ES-I3 (cell line): ENCODE results near the gene IQGAP2.

Experiments used
- H3K36me3 ChIP-seq: 2 replicates; pipeline ENCODE4 v1.6.1; 2013; ENCODE audit warnings: mild to moderate bottlenecking, low read length, control low read depth, moderate library complexity; ENCODE audit not compliant: insufficient read depth
- H3K4me1 ChIP-seq: 2 replicates; pipeline ENCODE4 v1.6.1; 2013; ENCODE audit warnings: mild to moderate bottlenecking, control low read depth, low read length; ENCODE audit not compliant: insufficient read depth
- H3K9ac ChIP-seq: 2 replicates; pipeline ENCODE4 v1.6.1; 2013; ENCODE audit warnings: low read depth, mild to moderate bottlenecking, low read length, moderate library complexity
- H3K9me3 ChIP-seq: 2 replicates; pipeline ENCODE4 v1.6.1; 2013; ENCODE audit warnings: mild to moderate bottlenecking, low read length, moderate library complexity; ENCODE audit not compliant: control insufficient read depth, insufficient read depth

The IQGAP2 gene

GRCh38 chr5:76641514-76642120 is 238.5 kb downstream of the IQGAP2 start:
- Histone ChIP-seq H3K9me3 (no peaks in the 10 kb centered on the region), H3K36me3 (no peaks in the 10 kb centered on the region), H3K9ac (no peak overlapping the region), H3K4me1 (no peaks in the 10 kb centered on the region)

DNA sequence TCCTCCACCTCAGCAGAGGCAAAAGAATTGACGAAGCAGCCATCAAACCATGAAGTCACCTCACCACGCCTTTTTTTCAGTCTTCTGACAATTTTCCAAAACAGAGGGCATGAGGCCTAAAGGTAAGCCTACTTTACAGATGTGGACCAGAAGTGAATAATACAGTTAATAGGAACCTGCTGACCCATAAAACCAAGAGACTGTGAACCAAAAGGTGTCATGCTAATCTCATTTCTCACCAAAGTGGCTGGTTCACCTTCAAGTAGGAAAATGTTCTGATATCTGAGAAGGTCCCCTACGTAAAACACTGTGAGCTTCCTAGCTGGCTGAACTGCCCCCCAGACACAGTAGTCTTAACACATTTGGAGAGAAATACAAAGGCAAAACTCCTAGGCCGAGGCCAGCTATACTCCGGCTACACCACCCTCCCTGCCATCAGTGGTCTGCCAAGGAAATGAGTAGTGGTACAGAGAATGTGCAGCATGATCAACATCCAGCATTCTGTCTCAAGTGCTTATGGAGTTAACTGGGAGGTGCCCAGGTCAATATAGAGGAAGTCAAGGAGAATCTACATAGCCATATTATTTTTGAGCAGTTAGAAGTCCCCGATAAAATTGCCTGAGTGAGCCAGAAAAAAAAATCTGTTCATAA is 239.4 kb downstream of the IQGAP2 start:
- H3K9me3 ChIP-seq: no peaks in the 10 kb centered on the region
- H3K36me3 ChIP-seq: no peaks in the 10 kb centered on the region
- no peaks in the 10 kb centered on the region for H3K4me1 ChIP-seq
- H3K9ac ChIP-seq: no peak overlapping the region

GRCh38 chr5:76643371-76643770 is 240.3 kb downstream of the IQGAP2 start:
- Histone ChIP-seq H3K4me1 (no peaks in the 10 kb centered on the region), H3K9me3 (no peaks in the 10 kb centered on the region), H3K36me3 (no peaks in the 10 kb centered on the region), H3K9ac (no peak overlapping the region)

GRCh38 chr5:76649140-76649539 is 246.1 kb downstream of the IQGAP2 start:
- Histone ChIP-seq H3K4me1 (no peaks in the 10 kb centered on the region), H3K9ac (no peak overlapping the region), H3K36me3 (no peaks in the 10 kb centered on the region), H3K9me3 (peaks cover 9% of the 10 kb centered on the region)

- Histone ChIP-seq H3K9ac (no peak overlapping the region), H3K4me1 (no peaks in the 10 kb centered on the region), H3K36me3 (no peaks in the 10 kb centered on the region), H3K9me3 (peaks cover 9% of the 10 kb centered on the region)
These were observed 249.8 kb downstream of the IQGAP2 start for GRCh38 chr5:76652809-76653414.

DNA sequence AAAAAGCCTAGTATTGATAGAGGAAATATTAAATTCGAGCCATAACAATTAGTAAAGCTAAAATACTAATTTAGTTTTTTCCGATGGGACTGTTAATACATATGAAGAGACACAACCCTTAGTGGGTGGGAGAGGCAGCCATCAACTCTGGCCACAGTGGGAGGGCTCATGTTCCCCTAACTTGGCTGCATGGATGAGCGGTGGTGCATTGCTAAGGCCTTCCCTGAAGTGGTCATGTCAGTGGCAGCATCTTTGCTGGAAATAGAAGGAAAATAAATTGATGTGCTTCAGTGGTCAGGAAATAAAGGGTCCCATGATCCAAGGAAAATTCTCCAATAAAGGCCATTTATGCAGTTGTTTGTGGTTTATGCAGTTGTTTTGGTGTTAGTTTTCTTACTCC is 254.0 kb downstream of the IQGAP2 start:
- Histone ChIP-seq H3K4me1 (no peaks in the 10 kb centered on the region), H3K9ac (no peak overlapping the region), H3K36me3 (no peaks in the 10 kb centered on the region), H3K9me3 (no peaks in the 10 kb centered on the region)

DNA sequence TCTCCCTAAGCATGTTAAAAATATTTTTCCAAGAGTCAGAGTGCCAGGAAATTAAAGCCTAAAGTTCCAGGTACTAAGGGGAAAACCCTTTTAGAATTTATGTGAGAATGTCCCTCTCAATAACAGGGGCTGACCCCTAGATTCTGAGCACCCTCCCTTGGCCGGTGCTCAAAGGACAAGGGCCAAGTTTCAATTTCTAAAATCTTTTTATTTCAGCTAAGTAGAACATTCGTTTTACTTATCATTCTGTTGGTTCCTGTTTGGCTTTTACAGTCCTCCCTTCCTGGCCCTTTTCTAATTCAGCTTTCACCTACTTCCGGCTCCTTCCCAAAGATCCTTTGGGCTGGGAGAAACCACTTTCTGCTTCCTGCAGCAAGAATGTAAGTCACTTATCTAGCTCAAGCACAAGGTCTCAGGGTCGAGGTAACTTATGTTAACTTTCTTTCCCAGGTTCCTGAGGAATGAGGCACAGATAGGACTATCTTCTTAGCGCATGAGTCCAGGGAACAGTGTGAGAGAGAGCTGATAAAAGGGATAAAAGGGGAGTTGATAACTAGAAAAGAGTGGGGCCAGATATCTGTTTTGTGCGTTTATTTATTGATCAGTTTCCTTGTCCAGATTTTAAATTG is 254.7 kb downstream of the IQGAP2 start:
- no peak overlapping the region for H3K9ac ChIP-seq
- H3K36me3 ChIP-seq: no peaks in the 10 kb centered on the region
- no peaks in the 10 kb centered on the region for H3K9me3 ChIP-seq
- H3K4me1 ChIP-seq: no peaks in the 10 kb centered on the region

DNA sequence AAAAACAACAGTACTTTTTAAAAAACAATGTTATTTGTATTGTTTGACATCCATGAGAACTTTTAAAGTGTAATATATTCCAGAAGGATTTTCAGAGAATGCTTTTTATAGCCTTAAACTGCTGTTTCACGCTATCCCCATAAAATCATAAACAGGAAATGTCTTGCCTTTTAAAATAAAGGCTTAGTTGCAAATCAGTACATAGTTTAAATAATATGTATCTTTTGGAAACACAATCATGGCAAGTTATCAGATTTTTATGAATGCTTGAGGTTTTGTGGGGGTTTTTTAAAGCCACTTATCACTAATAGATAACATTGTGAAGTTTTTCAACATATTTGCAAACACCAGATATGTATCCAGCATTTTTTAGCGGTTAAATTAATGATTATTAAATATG is 257.3 kb downstream of the IQGAP2 start:
- no peaks in the 10 kb centered on the region for H3K4me1 ChIP-seq
- no peaks in the 10 kb centered on the region for H3K9me3 ChIP-seq
- H3K9ac ChIP-seq: no peak overlapping the region
- no peaks in the 10 kb centered on the region for H3K36me3 ChIP-seq

GRCh38 chr5:76662521-76662920 is 259.4 kb downstream of the IQGAP2 start:
- Histone ChIP-seq H3K4me1 (no peaks in the 10 kb centered on the region), H3K9me3 (no peaks in the 10 kb centered on the region), H3K36me3 (no peaks in the 10 kb centered on the region), H3K9ac (no peak overlapping the region)

DNA sequence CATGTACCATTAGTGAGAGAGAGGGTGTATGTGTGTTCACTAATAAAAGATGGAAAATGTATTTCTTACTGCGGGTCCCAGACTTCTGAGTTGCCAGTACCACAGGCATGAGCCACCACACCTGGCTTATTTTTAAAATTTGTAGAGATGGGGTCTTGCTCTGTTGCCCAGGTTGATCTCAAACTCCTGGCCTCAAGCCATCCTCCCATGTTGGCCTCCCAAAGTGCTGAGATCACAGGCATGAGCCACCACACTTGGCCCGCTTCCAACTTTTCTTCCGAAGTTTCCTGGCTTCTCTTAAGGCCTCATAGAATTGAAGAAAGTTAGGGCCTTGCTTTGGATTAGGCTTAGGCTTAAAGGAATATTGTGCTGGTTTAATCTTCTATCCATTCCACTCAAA is 260.5 kb downstream of the IQGAP2 start:
- no peak overlapping the region for H3K9ac ChIP-seq
- no peaks in the 10 kb centered on the region for H3K9me3 ChIP-seq
- H3K36me3 ChIP-seq: no peaks in the 10 kb centered on the region
- no peaks in the 10 kb centered on the region for H3K4me1 ChIP-seq

GRCh38 chr5:76664079-76664478 is 261.0 kb downstream of the IQGAP2 start:
- no peaks in the 10 kb centered on the region for H3K36me3 ChIP-seq
- H3K9me3 ChIP-seq: no peaks in the 10 kb centered on the region
- no peaks in the 10 kb centered on the region for H3K4me1 ChIP-seq
- no peak overlapping the region for H3K9ac ChIP-seq

DNA sequence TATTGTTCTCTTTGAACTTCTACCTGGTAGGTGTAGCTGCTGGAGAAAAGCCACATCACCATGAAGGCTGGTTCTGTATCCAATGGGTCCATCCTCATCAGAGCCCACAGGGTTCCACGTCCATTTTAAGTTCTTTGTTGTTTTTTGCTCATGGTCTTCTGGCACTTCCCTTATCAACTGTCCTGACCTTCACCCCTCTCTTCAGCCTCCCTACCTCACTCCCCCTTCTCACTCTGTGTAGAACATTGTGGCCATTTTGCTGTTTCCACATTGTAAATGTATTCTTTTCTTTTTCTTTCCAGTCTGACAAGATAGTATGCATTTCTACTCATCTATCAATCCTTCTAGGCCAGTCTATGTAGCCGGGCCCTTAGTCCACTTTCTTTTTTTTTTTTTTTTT is 264.4 kb downstream of the IQGAP2 start:
- peaks cover 2% of the 10 kb centered on the region; the same call in 1 of the 2 replicates for H3K36me3 ChIP-seq
- H3K9ac ChIP-seq: no peak overlapping the region
- H3K4me1 ChIP-seq: no peaks in the 10 kb centered on the region
- no peaks in the 10 kb centered on the region for H3K9me3 ChIP-seq

DNA sequence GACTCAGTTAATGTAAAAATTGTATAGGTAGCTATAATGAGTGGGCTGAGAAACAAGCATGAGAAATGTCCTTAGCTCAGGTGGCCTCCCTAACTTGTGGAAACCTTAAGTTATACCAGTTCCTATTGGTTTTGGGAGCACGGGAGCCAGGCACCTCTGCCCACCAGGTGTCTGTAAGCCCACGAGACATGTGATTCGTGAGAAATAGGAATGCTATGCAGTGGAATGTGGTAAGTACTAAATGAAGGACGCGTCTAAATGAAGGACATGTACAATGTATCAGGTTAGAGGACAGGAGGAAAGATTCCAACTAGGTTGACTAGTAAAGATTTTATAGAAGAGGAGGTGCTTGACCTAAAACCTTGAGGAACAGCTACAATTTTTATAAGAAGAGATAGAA is 266.2 kb downstream of the IQGAP2 start:
- Histone ChIP-seq H3K9me3 (no peaks in the 10 kb centered on the region), H3K9ac (no peak overlapping the region), H3K36me3 (peaks cover 2% of the 10 kb centered on the region; the same call in 1 of the 2 replicates), H3K4me1 (no peaks in the 10 kb centered on the region)

DNA sequence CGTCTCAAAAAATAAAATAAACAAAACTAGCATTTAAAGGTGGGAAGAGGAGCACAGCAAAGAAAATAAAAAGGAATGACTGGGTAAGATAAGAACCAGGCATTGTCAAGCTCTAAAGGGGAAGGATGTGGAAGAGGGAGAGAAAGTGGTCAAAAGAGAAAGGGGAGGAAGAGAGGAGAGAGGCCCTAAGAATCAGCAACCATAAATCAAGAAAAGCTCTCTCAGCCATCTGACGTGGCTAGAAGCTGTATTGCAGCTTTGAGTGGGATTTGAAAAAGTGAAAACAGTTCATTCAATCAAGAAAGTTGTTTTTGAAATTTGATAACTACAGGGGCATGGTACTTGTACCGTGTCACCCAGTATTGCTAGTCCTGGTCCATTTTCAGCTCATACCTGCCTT is 267.4 kb downstream of the IQGAP2 start:
- no peaks in the 10 kb centered on the region for H3K4me1 ChIP-seq
- H3K36me3 ChIP-seq: peaks cover 2% of the 10 kb centered on the region; the same call in 1 of the 2 replicates
- H3K9me3 ChIP-seq: no peaks in the 10 kb centered on the region
- H3K9ac ChIP-seq: no peak overlapping the region

- H3K9ac ChIP-seq: no peak overlapping the region
- H3K9me3 ChIP-seq: no peaks in the 10 kb centered on the region
- no peaks in the 10 kb centered on the region for H3K4me1 ChIP-seq
- H3K36me3 ChIP-seq: peaks cover 2% of the 10 kb centered on the region; the same call in 1 of the 2 replicates
These were observed 269.2 kb downstream of the IQGAP2 start for GRCh38 chr5:76672242-76672641.
